T-helper 1 cell treated with Interleukin-12 subunit alpha and Interleukin-12 subunit beta and Interleukin-4 antibody, amounts not matched to agents 30 μg/mL and 1 μg/mL, for 36 hours (primary cell): ENCODE measurements around the gene THADA.

ENCODE experiments used
- H3K27ac Mint-ChIP-seq: one replicate; pipeline ENCODE4 v1.8.0; 2021; ENCODE audit warnings: mild to moderate bottlenecking, mixed read lengths
- H3K27me3 Mint-ChIP-seq: one replicate; pipeline ENCODE4 v1.8.0; 2021; ENCODE audit warnings: low read depth, mixed read lengths
- H3K36me3 Mint-ChIP-seq: one replicate; pipeline ENCODE4 v1.8.0; 2021; ENCODE audit warnings: low read depth, mixed read lengths
- H3K4me1 Mint-ChIP-seq: one replicate; pipeline ENCODE4 v1.8.0; 2021; ENCODE audit warnings: low read depth, mixed read lengths
- H3K4me3 Mint-ChIP-seq: one replicate; pipeline ENCODE4 v1.8.0; 2021; ENCODE audit warnings: mild to moderate bottlenecking, moderate library complexity, mixed read lengths
- H3K9me3 Mint-ChIP-seq: one replicate; pipeline ENCODE4 v1.8.0; 2021; ENCODE audit warnings: mixed read lengths

THADA gene

GRCh38 chr2:43224571-43225092, 371.2 kb downstream of the THADA start:
- Mint-ChIP-seq H3K9me3 (no peaks in the 10 kb centered on the region), H3K4me1 (peaks cover 49% of the 10 kb centered on the region), H3K36me3 (peaks cover 45% of the 10 kb centered on the region), H3K27me3 (no peaks in the 10 kb centered on the region), H3K27ac (no peak overlapping the region), H3K4me3 (peak overlapping the region; percentile 96)

- Mint-ChIP-seq H3K36me3 (peaks cover 40% of the 10 kb centered on the region), H3K27me3 (no peaks in the 10 kb centered on the region), H3K4me3 (peak overlapping the region; percentile 96), H3K9me3 (no peaks in the 10 kb centered on the region), H3K27ac (peak overlapping the region; percentile 97), H3K4me1 (peaks cover 47% of the 10 kb centered on the region)
Measured at GRCh38 chr2:43224131-43224570, 371.7 kb downstream of the THADA start.

- H3K4me1 Mint-ChIP-seq = peaks cover 47% of the 10 kb centered on the region
- peak overlapping the region; percentile 97 for H3K27ac Mint-ChIP-seq
- H3K36me3 Mint-ChIP-seq = peaks cover 40% of the 10 kb centered on the region
- H3K9me3 Mint-ChIP-seq = no peaks in the 10 kb centered on the region
- peak overlapping the region; percentile 96 for H3K4me3 Mint-ChIP-seq
- no peaks in the 10 kb centered on the region for H3K27me3 Mint-ChIP-seq
Measured at GRCh38 chr2:43223521-43224001, 372.3 kb downstream of the THADA start.

GRCh38 chr2:43222475-43223309, 373.1 kb downstream of the THADA start:
- H3K27me3 Mint-ChIP-seq = no peaks in the 10 kb centered on the region
- H3K9me3 Mint-ChIP-seq = no peaks in the 10 kb centered on the region
- peaks cover 42% of the 10 kb centered on the region for H3K4me1 Mint-ChIP-seq
- peak overlapping the region; percentile 96 for H3K4me3 Mint-ChIP-seq
- H3K27ac Mint-ChIP-seq = peak overlapping the region; percentile 88
- H3K36me3 Mint-ChIP-seq = peaks cover 38% of the 10 kb centered on the region

GRCh38 chr2:43221763-43222474, 373.9 kb downstream of the THADA start:
- Mint-ChIP-seq H3K36me3 (peaks cover 38% of the 10 kb centered on the region), H3K4me1 (peaks cover 42% of the 10 kb centered on the region), H3K9me3 (no peaks in the 10 kb centered on the region), H3K27me3 (no peaks in the 10 kb centered on the region), H3K27ac (peak overlapping the region; percentile 88), H3K4me3 (peak overlapping the region; percentile 96)

- no peaks in the 10 kb centered on the region for H3K9me3 Mint-ChIP-seq
- H3K4me1 Mint-ChIP-seq = peaks cover 42% of the 10 kb centered on the region
- peak overlapping the region; percentile 96 for H3K4me3 Mint-ChIP-seq
- H3K27ac Mint-ChIP-seq = peak overlapping the region; percentile 88
- H3K27me3 Mint-ChIP-seq = no peaks in the 10 kb centered on the region
- peaks cover 38% of the 10 kb centered on the region for H3K36me3 Mint-ChIP-seq
Measured at GRCh38 chr2:43221124-43221762, 374.6 kb downstream of the THADA start.

GRCh38 chr2:43220760-43221123, 375.1 kb downstream of the THADA start:
- Mint-ChIP-seq H3K27ac (peak overlapping the region; percentile 88), H3K36me3 (peaks cover 38% of the 10 kb centered on the region), H3K4me1 (peaks cover 42% of the 10 kb centered on the region), H3K9me3 (no peaks in the 10 kb centered on the region), H3K27me3 (no peaks in the 10 kb centered on the region), H3K4me3 (peak overlapping the region; percentile 96)

- Mint-ChIP-seq H3K36me3 (peaks cover 35% of the 10 kb centered on the region), H3K27me3 (no peaks in the 10 kb centered on the region), H3K4me1 (peaks cover 42% of the 10 kb centered on the region)
Measured at GRCh38 chr2:43220229-43220751, 375.5 kb downstream of the THADA start.

GRCh38 chr2:43219383-43220228, 376.2 kb downstream of the THADA start:
- Mint-ChIP-seq H3K4me1 (peaks cover 42% of the 10 kb centered on the region), H3K27me3 (no peaks in the 10 kb centered on the region), H3K27ac (peak overlapping the region; percentile 88), H3K36me3 (peaks cover 31% of the 10 kb centered on the region), H3K4me3 (peak overlapping the region; percentile 96), H3K9me3 (no peaks in the 10 kb centered on the region)

More at GRCh38 chr2:43220229-43220751, 375.5 kb downstream of the THADA start:
- no peaks in the 10 kb centered on the region for H3K9me3 Mint-ChIP-seq
- H3K27ac Mint-ChIP-seq = peak overlapping the region; percentile 88
- H3K4me3 Mint-ChIP-seq = peak overlapping the region; percentile 96

- H3K4me1 Mint-ChIP-seq = peaks cover 42% of the 10 kb centered on the region
- peaks cover 27% of the 10 kb centered on the region for H3K36me3 Mint-ChIP-seq
- no peaks in the 10 kb centered on the region for H3K9me3 Mint-ChIP-seq
- H3K4me3 Mint-ChIP-seq = peak overlapping the region; percentile 96
- peak overlapping the region; percentile 88 for H3K27ac Mint-ChIP-seq
- H3K27me3 Mint-ChIP-seq = no peaks in the 10 kb centered on the region
Measured at GRCh38 chr2:43218702-43219382, 377.0 kb downstream of the THADA start.

- Mint-ChIP-seq H3K27ac (peak overlapping the region; percentile 65), H3K4me3 (no peak overlapping the region), H3K9me3 (no peaks in the 10 kb centered on the region), H3K36me3 (peaks cover 21% of the 10 kb centered on the region), H3K27me3 (no peaks in the 10 kb centered on the region), H3K4me1 (peaks cover 41% of the 10 kb centered on the region)
Measured at GRCh38 chr2:43218155-43218701, 377.6 kb downstream of the THADA start.

GRCh38 chr2:43217228-43218154, 378.3 kb downstream of the THADA start:
- no peaks in the 10 kb centered on the region for H3K9me3 Mint-ChIP-seq
- peak overlapping the region; percentile 8 for H3K4me3 Mint-ChIP-seq
- no peaks in the 10 kb centered on the region for H3K27me3 Mint-ChIP-seq
- H3K4me1 Mint-ChIP-seq = peaks cover 40% of the 10 kb centered on the region
- H3K36me3 Mint-ChIP-seq = peaks cover 19% of the 10 kb centered on the region
- peak overlapping the region; percentile 58 for H3K27ac Mint-ChIP-seq
